HG03520 (cell line): ENCODE data around the gene PTPRN2.

Source experiments
- ATAC-seq: cut with Tn5 transposase; IDR thresholded peaks from one replicate; pipeline ENCODE4 v1.9.1; 2021; ENCODE audit warnings: mild to moderate bottlenecking, moderate library complexity; ENCODE audit not compliant: unreplicated experiment

The PTPRN2 gene

DNA sequence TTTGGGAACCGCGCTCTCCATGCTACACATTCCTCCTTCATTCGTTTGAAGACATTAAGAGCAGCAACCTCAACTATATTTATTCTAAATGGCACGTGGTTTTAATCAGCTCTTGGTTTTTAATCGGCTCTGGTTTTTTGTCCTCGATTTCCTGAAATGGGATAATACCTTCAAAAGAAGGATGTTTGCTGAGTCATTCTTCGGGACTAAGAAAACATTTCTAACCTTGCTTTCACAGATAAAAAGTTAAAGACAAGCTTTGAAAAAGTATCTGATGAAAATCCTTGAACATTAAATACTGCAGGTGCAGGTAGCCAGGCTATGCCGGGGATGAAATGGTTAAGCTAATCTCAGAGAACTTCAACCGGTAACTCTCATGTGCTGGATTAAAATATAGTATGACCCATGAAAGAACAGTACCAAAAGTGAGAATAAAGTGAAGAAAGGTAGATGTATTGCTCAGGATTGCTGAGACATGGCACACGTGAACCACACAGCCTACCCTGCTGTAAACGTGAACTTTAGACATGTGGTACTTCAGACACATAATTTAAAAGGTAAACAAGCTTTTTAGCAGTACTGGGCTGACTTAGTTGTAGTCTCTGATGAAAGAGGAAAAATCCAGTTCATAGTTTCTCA is 89.1 kb downstream of the PTPRN2 start:
- ATAC-seq = no peak

DNA sequence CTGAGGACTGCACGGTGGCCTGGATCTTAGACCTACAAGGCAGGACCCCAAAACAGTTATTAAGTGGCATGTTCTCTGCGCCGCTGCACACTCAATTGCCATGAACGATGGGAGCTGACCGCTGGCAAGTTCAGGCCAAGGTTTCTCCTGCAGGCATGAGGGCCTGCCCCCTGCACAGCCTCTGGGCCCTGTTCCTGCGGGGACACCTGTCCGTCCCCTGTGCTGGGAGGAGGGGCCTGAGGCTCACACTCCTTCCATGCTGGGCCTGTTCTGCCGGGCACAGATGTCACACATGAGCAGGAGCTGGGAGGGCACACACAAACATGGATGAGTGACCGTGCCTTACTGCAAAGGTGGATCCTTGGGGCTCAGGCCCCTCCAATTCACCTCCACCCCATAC is 90.0 kb downstream of the PTPRN2 start:
- no peak for ATAC-seq

- ATAC-seq = no peak
These were observed 91.8 kb downstream of the PTPRN2 start for GRCh38 chr7:158495786-158496185.

DNA sequence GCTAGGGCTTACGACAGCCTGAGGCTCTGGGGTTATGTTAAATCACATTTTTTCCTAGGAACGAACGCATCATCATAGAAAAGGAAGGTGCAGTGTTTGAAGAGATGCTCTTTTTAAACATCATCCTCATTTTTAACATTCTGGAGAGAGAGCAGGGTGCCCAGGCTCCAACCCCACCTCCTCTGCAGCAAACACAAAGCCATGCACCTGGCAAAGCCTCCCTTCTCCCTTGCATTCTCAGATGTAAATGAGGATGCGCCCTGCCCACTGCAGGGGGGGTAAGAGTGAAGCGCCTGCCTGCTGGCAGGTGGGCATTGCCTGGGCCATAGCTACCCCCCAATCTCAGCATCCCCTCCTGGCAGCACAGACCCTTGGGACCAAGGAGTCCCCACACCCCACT is 92.4 kb downstream of the PTPRN2 start:
- no peak for ATAC-seq

GRCh38 chr7:158494643-158495042 is 93.0 kb downstream of the PTPRN2 start:
- no peak for ATAC-seq

- no peak for ATAC-seq
These were observed 93.4 kb downstream of the PTPRN2 start for GRCh38 chr7:158494162-158494586.

- no peak for ATAC-seq
These were observed 95.3 kb downstream of the PTPRN2 start for GRCh38 chr7:158492367-158492764.

DNA sequence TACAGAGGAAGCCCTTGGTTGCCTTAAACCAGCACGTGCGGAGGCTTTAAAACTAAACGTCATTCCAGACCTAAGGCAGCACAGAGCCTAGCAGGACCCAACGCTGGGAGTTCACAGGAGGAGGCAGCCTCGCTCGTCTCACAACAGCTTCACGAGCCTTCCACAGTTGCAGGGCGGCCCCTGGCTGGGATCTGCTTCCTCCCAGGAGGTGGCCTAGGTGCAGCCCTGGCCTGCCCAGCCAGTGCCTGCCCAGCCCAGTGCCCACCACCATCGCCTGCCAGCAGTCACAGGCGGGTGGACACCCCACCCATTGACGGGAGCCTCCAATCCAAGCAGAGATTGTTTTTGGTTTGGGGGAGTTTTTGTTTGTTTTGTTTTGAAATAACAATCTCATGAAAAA is 96.5 kb downstream of the PTPRN2 start:
- ATAC-seq = no peak

DNA sequence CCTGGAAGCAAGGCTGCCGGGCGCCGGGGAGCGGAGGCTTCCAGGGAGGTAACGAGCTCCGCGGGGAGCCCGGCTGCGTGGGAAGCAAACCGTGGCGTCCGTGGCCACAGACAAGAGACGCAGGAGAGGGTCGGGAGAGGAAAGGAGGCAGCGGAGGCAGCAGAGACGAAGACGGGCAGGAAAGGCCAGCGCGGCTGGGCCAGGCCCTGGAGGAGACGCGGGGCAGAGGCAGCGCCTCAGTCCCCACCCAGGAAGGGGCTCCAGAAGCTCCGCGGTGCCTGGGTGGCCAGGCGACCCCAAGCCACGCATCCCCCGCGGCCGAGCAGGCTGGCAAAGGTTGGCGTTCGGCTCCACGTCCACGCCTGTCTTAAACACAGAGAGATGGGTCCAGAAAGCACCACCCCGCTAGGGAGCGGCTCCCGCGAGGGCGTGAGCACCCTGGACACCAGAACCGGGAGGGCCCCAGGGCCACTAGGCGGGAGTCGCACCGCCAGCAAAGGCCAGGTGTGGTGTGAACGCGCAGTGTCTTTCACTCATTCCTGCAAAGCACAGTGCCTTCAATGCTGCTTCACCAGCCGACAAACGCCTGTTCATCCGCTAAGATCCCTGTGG is 97.3 kb downstream of the PTPRN2 start:
- ATAC-seq = no peak

DNA sequence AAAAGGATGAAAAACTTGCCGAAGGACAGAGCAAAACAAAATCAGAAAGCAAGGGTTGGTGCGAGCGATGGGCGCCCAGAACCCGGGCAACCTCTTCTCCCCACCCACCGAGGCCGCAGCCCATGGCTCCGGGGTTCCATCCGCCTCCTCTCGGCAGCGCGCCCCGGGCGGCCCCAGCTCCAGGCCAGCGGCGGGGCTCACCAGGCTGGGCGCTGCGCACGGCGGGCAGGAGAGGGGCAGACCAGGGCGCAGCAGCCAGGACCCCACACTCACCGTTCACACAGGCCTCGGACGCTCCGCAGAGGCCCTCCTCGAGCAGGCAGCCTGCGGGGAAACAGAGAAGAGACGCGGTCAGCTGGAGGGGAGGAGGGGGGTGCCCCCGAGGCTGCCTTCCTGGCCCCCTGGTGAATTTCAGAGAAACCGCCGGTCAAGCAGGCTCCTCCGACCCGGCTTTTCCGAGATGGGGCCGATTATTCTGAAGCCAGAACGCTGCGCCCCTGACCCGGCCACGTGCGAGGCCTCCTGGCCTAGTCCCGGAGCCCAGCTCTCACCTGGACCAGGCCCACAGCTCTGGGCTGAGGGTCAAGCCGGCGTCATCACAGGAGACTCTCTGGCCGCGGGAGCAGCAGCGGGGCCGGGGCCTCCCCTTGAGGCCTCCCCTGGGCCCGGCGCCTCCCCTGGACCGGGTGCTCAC is 98.0 kb downstream of the PTPRN2 start:
- ATAC-seq = no peak

DNA sequence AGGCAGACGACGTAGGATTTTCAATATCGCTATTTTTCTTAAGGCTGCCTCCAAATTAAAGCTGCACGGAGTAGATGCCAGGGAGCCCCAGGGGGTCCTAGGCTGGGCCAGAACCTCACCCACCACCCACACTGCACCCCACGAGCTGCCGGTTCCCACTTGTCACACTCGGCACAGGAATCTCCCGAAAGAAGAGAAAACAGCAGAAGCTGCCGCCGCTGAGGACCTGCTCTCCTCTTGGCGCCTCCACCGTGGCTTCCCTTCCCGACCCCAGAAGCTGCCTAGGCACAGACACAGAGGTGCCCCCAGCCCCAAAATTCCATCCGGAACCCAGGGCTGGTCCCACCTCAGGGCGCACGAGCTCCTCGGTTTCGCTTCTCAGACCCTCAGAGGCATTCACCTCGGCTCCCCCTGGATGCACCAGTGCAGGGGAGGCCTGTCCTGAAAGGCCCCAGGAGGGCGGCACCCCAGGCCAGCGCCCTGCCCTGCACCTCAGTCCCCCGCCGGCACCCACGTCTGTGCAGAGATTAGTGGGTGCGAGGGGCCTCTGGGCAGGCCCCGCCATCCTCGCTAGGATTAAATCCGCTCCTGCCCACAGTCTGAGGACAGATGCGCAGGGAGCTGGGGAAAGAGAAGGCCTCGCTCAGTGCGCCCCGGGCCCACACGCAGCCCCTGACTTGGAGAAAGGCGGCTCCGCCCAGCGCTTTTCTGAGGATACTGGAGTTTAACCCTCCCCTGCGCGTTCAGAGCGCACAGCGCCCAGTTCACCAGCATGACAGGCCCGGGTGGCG is 99.2 kb downstream of the PTPRN2 start:
- no peak for ATAC-seq

DNA sequence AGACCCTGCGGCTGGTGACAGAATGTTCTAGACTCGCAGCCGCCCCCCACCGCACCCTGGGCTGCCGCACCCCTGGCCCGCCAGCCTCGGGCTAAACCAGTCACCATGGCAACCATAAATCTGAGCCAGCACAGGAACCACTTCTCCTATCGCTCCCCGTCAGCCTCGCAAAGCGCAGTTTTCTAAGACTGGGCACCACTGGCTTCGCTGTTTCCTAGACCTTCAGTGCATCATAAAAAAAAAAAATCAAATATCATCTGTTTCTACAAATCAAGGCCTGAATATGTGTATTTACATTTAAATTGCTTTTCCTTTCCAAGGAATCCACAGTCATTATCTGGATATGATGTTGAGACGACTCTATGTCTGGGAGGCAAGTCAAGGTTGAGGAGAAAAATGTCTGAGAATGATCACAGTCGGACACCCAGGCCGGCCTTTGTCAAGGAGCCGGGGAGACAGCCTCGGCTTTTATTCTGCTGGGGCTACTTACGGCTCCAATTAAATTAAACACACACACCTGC is 99.9 kb downstream of the PTPRN2 start:
- ATAC-seq = no peak

GRCh38 chr7:158486919-158487318 is 100.7 kb downstream of the PTPRN2 start:
- ATAC-seq = no peak

GRCh38 chr7:158484801-158485531 is 102.7 kb downstream of the PTPRN2 start:
- ATAC-seq = no peak

DNA sequence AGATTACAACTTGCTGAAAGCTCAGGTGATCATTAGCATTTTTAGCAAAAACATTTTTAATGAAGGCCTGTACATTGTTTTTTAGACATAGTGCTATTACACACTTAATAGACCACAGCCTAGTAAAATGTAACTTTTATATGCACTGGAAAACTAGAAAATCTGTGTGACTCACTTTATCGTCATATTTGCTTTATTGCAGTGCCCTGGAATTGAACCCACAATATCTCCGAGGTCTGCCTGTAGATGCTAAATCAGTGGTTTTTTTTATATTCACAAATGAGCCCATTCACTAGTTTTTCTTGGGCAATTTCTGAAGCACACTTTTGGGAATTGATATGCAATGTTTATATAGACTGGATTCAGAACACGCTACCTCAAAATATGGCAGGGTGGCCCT is 105.1 kb downstream of the PTPRN2 start:
- ATAC-seq = no peak

- ATAC-seq = no peak
These were observed 108.0 kb downstream of the PTPRN2 start for GRCh38 chr7:158479664-158480025.

GRCh38 chr7:158479021-158479663 is 108.5 kb downstream of the PTPRN2 start:
- ATAC-seq = no peak

DNA sequence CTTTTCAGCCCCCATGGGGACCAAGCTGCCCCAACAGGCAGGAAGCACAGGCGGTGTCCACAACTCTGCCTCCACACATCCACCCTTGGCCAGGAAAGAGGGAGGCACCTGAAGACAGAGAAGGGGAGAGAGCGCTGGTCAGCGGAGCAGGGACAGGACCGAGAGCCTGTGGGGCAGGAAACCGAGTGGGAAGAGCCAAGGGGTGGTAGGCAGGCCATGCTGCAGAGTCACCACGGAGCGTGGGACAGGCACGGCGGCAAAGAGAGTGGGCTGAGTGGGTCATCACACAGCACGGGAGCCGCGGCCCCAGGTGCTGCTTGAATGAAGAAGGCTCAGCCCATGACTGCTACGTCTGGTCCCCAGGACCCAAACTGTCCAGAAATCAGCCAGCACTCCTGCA is 109.8 kb downstream of the PTPRN2 start:
- no peak for ATAC-seq

DNA sequence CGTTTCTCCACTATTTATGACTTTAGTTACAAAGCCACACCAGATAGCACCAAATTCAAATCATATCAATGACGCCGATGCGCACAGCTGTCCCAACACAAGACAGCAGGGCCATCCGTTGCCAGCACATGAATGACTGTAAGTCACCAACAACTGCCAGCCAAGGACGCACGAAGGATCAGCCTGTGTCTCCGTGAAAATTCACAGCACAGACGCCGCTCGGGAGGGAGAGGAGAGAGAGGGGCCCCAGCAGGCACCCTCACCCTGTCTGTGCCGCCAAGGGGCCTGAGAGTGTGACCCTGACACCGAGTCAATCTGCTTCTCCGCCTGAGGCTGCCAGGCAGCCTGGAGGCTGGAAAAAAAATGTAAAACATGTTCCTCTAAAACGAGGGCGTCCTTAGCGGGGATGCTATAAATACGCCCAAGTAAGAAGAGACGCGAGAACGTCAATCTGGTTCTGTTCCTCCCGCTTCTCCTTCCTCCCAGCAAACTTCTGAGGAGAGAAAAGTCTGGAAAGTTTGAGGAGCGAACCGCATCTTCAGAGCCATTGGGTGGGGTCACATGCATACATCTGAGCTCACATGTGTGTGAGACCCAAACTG is 111.2 kb downstream of the PTPRN2 start:
- no peak for ATAC-seq

DNA sequence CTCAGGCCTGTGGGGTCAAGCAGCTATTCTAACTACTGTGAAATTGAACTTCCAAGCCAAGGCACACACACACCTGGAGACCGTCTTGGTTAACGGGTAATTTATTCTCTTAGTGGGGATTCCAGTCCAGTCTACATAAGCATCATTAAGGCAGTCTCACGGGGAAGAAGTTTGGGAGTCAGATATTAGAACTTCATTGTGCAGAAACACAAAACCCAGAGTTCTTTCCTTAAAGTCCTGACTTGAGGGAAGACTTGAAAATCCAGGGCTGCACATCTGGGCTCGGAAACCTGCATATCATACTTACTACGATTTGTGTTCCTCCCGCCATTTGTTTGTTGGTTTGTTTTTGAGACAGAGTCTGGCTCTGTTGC is 112.0 kb downstream of the PTPRN2 start:
- ATAC-seq = no peak
